Endometrial microvascular endothelial cells (primary cell): ENCODE measurements around the gene ANO9. TPM values are rescaled to one million over a fixed set of nuclear protein-coding genes. Genes with fewer than 3 reads are reported as not detected.

ENCODE experiments used
- in situ Hi-C: cut with HindIII; loops from 2 replicates; pipeline ENCODE4 v1.10.0; 2017; ENCODE audit warnings: low sequenced_read_pairs, low pct_unique_long_range_greater_than_20kb; ENCODE audit errors: inconsistent ontology term
- total RNA-seq: library from RNA; depleted of rRNA; stranded (reverse); fragments of >200 nt; gene quantifications from one replicate; pipeline ENCODE4 v1.2.3, GENCODE V29; 2015; ENCODE audit errors: inconsistent ontology term

ANO9 gene
- total RNA-seq, 1 donor from 2014 or later, result 0.09 TPM

GRCh38 chr11:380095-380480 lies 61.7 kb downstream of the ANO9 start:
- in situ Hi-C loops, result no loop called here

- in situ Hi-C loops, result no loop called here
Observed at GRCh38 chr11:379205-380094, 62.4 kb downstream of the ANO9 start.

- in situ Hi-C loops, result no loop called here
Observed at GRCh38 chr11:377883-378500, 63.8 kb downstream of the ANO9 start.

GRCh38 chr11:377174-377865 lies 64.5 kb downstream of the ANO9 start:
- in situ Hi-C loops, result no loop called here

GRCh38 chr11:376531-377173 lies 65.2 kb downstream of the ANO9 start:
- in situ Hi-C loops, result no loop called here

- in situ Hi-C loops, result no loop called here
Observed at GRCh38 chr11:375065-376025, 66.5 kb downstream of the ANO9 start.

- in situ Hi-C loops, result no loop called here
Observed at GRCh38 chr11:373716-374551, 67.9 kb downstream of the ANO9 start.

GRCh38 chr11:372809-373715 lies 68.7 kb downstream of the ANO9 start:
- in situ Hi-C loops, result no loop called here

GRCh38 chr11:371716-372590 lies 69.9 kb downstream of the ANO9 start:
- in situ Hi-C loops, result no loop called here

GRCh38 chr11:371051-371450 lies 70.8 kb downstream of the ANO9 start:
- in situ Hi-C loops, result no loop called here

- in situ Hi-C loops, result no loop called here
Observed at GRCh38 chr11:370070-370941, 71.5 kb downstream of the ANO9 start.

GRCh38 chr11:369336-370018 lies 72.3 kb downstream of the ANO9 start, which contains the start of gene B4GALNT4:
Gene B4GALNT4, plus strand, starts transcription at chr11:369499. Its CDS starts 305 bp downstream, at chr11:369804.
- in situ Hi-C loops, result no loop called here

GRCh38 chr11:368414-369335 lies 73.1 kb downstream of the ANO9 start:
- in situ Hi-C loops, result no loop called here
